ENCODE measurements around the gene ATAD3B.
"Not testable (repeated sequence)": the region's sequence is repeated elsewhere in the genome, so short reads cannot be mapped to it uniquely, and the experiment has no call there.

The ATAD3B gene

GRCh38 chr1:1452882-1453281 lies 18.7 kb upstream of the ATAD3B start:
- no peak for DNase-seq (ENCODE audit: low spot score)

GRCh38 chr1:1454286-1455056 lies 17.1 kb upstream of the ATAD3B start:
- DNase-seq (ENCODE audit: low spot score) = not testable (repeated sequence)

GRCh38 chr1:1455366-1455884 lies 16.1 kb upstream of the ATAD3B start:
- DNase-seq (ENCODE audit: low spot score) = no peak

DNA sequence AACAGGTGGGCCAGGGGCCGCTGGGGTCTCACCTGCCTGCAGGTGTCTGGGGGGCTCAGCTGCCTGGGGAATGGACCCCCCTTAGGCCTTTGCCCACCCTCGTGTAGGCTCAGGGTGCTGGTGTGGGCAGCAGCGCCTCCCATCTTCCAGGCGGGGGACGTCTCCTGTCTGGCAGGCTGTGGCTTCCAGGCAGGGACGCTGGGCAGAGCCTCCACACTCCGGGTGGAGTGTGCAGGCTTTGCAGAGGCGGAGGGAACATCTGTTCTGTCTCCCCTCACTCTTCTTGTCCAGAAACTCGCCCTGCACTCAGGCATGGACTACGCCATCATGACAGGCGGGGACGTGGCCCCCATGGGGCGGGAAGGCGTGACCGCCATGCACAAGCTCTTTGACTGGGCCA lies 15.6 kb upstream of the ATAD3B start:
- DNase-seq (ENCODE audit: low spot score) = not testable (repeated sequence)

DNA sequence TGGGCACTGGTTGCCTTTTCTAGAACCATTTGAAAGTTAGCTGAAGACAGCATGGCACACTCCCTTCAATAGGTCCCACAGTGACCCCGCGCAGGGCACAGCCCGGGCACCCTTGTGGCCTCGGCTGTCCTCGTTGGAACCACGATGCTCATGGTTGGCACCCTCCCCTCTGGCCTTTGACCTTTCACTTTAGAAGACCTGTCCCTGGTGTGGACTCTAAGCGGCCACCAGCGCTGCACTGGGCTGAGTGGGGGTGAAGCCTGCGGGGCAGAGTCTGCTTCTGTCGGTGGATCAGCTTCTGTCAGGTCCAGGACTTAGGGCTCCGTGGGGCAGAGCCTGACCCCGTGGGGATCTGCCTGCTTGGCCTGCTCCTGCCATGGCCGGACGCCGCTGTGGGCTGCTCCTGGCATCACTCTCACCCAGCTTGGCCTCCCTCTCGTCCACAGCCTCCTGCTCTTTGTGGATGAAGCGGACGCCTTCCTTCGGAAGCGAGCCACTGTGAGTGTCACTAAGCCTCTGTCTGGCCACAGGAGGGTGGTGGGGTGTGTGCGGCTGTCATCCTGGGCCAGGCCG lies 14.8 kb upstream of the ATAD3B start:
- not testable (repeated sequence) for DNase-seq (ENCODE audit: low spot score)

DNA sequence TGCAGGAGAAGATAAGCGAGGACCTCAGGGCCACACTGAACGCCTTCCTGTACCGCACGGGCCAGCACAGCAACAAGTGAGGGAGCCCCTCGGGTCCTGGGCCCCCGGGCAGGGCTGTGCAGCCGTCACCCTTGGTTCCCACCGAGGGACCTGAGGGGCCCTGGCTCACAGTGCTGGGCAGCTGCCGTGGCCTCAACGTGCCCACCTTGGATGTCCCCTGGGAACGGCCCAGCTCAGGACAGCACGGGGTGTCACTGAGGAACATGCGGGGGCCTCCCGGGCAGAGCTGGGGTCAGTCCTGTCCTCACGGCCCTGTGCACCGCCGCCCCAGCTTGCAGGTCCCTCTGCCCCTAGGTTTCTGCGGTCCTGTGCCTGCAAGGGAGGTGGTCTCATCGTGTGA lies 12.4 kb upstream of the ATAD3B start:
- not testable (repeated sequence) for DNase-seq (ENCODE audit: low spot score)

DNA sequence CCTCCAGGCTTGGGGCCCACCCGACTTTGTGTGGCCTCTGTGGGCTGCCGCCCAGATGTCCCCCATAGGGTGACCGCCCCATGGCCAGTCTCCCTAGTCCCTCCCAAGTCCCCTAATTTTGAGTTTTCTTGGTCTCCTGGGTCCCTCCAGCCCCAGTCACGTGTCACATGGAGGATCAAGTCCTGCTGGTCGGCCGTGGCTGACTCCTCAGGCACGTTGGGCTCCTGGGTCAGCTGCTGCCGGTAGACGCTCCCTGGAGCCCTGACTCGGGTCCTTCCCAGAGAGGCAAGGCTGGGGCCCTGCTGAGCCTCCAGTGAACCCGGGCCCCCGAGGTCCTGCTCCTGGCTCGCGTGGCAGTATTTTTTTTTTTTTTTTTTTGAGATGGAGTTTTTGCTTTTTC lies 11.9 kb upstream of the ATAD3B start:
- not testable (repeated sequence) for DNase-seq (ENCODE audit: low spot score)

DNA sequence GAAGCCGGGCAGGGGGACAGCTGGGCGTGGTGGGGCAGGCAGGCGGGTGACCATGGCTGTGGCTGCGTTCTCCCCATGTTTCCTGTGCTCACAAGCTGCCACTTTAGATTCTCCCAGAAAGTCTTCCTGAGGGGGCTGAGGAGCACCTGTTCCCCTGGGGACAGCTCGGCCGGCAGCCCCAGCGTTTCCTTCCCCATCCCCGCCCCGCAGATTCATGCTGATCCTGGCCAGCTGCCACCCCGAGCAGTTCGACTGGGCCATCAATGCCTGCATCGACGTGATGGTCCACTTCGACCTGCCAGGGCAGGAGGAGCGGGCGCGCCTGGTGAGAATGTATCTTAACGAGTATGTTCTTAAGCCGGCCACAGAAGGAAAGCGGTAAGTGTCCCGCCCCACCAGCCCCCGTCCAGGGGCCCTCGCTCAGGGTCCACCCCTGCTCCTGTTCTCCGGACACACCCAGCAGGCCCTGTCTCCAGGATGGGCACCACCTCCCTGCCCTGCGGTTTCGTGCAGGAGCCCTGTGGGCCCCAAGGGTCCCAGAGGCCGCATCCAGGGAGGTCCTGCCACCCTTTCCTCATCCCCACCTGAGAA lies 10.9 kb upstream of the ATAD3B start:
- no peak for DNase-seq (ENCODE audit: low spot score)

DNA sequence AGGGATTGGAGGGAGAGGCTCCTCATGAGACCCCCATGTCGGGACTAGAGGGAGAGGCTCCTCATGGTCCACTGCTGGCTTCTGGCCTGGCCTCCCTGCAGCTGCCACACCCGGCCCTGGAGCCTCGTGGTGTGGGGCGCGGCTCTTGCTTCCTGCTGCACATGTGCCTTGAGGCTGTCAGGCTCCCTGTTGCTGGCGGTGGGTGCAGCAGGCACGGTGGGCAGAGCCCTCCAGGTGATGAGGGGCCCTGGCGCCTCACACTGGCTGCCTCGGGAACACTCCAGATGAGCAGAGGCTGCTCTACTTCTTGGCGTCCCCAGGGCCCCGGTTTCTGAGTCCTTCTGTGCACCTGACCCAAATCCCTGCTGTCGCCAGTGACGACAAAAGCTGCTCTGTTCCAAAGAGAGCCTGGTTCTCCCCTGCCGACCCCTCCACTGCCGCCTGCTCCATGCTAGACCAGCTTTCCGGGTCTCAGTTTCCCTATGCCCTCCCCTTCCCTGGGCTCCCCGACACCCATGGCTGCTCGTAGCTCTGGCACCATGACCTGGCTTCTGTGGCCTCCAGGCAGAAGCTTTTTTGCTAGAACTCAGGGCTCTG lies 9.7 kb upstream of the ATAD3B start:
- no peak for DNase-seq (ENCODE audit: low spot score)

GRCh38 chr1:1462318-1462966 lies 9.1 kb upstream of the ATAD3B start:
- DNase-seq (ENCODE audit: low spot score) = no peak

DNA sequence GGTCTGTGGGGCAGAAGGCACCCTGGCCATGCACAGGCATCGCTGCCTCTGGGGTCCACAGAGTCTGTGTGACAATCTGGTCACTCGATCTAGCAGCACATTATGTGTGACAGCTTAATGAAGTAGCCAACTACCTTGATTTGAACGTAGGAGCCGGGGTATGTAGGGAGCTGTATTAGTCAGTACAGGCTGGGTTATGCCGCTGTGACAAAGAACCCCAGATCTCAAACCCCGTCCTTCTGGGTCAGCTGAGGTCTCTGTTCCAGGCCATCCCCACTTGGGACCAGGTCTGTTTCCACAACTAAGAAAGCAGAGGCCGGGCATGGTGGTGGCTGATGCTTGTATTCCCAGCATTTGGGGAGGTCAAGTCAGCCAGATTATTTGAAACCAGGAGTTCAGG lies 8.3 kb upstream of the ATAD3B start:
- no peak for DNase-seq (ENCODE audit: low spot score)

DNA sequence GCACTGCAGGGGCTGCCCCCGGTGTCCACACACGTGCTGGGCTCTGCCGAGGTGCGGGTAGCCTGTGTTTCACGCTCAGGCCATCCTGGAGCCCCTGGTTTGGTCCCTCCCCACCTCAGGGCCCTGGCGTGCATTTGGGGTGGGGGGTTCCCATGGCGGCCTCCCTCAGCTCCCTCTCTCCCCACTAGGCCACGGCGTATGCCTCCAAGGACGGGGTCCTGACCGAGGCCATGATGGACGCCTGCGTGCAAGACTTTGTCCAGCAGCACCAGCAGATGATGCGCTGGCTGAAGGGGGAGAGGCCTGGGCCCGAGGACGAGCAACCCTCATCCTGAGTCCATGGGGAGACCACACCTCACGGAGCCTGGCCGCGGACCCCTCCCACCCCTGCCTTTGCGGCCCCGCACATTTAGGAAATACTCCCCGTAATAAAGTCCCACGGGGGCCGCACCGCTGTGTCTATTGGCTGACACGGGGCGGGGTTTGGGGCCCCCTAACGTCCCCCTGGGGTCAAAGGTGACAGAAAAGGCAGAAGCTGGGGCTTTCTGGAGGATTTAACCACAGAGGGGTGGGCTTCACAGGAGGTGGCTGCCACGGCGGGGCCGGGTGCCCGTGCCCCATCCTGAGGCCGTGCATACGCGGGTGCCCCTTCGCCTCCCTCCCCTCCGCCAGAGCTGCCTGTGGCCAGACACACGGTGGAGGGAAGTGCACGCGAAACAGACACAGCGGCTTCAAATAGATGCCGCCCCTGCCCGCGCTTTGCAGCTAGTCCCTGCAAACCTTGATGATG lies 3.2 kb upstream of the ATAD3B start:
- DNase-seq (ENCODE audit: low spot score) = not testable (repeated sequence)

DNA sequence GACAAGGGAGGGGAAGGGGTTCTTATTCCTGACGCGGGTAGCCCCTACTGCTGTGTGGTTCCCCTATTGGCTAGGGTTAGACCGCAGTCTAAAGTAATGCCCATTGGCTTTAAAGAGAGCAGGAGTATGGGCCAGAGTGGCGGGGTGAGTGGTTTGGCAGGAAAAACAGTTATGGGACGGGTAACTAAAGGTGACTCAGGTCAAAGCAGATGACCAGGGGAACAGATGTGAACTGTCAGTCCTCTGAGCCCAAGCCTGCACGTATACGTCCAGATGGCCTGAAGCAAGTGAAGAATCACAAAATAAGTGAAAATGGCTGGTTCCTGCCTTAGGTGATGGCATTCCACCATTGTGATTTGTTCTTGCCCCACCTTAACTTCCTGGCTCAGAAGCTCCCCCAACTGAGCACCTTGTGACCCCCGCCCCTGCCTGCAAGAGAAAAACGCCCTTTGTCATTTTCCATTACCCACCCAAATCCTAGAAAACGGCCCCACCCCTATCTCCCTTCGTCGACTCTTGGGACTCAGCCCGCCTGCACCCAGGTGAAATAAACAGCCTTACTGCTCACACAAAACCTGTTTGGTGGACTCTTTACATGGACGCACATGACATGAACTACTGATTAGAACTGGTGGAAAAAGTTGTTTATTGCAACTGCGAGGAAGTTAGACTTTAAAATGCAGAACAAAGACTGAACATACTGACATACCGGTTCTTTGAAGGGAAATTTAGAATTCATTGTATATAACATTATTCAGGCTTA lies 758 bp upstream of the ATAD3B start:
- no peak for DNase-seq (ENCODE audit: low spot score)

- DNase-seq (ENCODE audit: low spot score) = not testable (repeated sequence)
These were observed 700 bp downstream of the ATAD3B start for GRCh38 chr1:1472053-1472876.

GRCh38 chr1:1476011-1476410 lies 4.4 kb downstream of the ATAD3B start:
- not testable (repeated sequence) for DNase-seq (ENCODE audit: low spot score)

GRCh38 chr1:1477206-1477605 lies 5.6 kb downstream of the ATAD3B start:
- DNase-seq (ENCODE audit: low spot score) = no peak

DNA sequence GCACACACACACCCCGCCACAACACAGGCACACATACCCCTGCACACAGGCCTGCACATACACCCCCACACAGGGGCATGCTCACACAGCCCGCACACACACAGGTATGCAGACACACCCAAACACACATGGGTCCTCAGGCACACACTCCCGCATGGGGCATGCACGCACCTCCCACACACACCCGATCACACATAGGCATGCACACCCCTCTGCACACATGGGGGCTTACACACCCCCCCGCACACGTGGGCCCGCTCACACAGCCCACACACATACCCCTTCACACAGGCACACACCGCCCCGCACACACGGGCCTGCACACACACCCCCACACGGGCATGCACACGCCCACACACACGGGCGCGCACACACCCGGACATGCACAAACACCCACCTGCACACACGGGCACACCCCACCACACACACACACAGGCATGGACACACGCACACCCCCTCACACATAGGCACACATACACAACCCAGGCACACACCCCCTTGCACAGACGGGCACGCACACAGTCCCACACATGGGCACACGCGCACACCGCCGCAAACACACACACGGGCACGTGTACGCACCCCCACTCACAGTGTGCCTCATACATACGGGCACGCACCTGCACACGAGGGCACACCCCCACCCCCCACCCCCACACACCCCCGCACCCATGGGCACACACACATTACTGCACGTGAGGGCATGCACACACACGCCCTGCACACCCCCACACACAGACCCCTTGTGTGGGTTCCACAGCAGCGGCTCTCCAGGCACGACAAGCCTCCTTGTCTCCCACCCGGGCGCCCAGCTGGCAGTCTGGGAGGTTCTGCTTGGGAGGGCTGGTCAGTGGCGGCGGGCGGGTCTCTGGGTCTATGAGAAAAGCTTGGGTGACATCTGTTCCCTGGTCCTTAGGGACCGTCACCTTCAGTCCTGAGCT lies 8.3 kb downstream of the ATAD3B start:
- no peak for DNase-seq (ENCODE audit: low spot score)

DNA sequence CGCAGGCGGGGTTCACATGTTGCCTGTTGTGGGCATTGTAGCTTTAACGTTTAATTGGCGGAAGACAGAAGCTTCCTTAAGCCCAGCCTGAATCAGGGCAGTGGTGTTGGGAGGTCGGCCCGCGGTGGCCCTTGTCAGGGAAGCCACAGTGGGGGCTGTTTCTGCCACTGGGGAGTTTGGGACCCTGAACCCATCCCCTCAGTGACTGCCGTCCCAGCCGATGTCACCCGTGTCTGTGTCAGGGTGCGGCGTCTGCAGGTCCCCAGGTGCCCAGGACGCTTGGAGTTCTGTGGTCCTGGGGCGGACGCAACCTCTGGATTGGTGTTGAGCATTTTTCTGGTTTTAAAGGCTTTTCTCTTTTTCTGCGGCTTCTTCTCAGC lies 8.9 kb downstream of the ATAD3B start:
- not testable (repeated sequence) for DNase-seq (ENCODE audit: low spot score)

DNA sequence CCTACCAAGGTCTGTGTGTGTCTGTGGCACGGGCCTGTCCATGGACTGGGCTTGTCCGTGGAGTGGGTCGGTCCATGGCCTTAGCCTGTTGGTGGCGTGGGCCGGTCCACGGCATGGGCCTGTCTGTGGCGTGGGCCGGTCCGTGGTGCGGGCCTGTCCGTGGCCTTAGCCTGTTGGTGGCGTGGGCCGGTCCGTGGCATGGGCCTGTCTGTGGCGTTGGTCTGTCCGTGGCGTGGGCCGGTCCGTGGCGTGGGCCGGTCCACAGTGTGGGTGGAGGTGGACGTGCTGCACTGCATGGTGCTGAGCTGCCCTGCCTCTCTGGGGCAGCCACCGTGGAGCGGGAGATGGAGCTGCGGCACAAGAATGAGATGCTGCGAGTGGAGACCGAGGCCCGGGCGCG lies 10.2 kb downstream of the ATAD3B start:
- not testable (repeated sequence) for DNase-seq (ENCODE audit: low spot score)

Measured in COLO829 (cell line).